ENCODE results near the gene ANKRD6.

The ANKRD6 gene

GRCh38 chr6:89501222-89501621 lies 68.3 kb downstream of the ANKRD6 start:
- H3K27me3 ChIP-seq (ENCODE audit: low read length), result no peaks in the 10 kb centered on the region
- no peak overlapping the region for H3K9ac ChIP-seq (ENCODE audit: low read length)
- no peaks in the 10 kb centered on the region for H3K9me3 ChIP-seq (ENCODE audit: insufficient read depth, low read length)
- no peaks in the 10 kb centered on the region for H3K36me3 ChIP-seq (ENCODE audit: low read length)
- H3K4me3 ChIP-seq (ENCODE audit: insufficient read depth, low read length, poor library complexity, severe bottlenecking), result no peak overlapping the region
- H3K27ac ChIP-seq (ENCODE audit: low read depth, low read length), result no peak overlapping the region
- no peak overlapping the region for H2AFZ ChIP-seq (ENCODE audit: low read depth, low read length, severe bottlenecking)
- no peaks in the 10 kb centered on the region for H4K20me1 ChIP-seq (ENCODE audit: low read depth, low read length)
- no peaks in the 10 kb centered on the region for H3F3A ChIP-seq (ENCODE audit: insufficient read depth)
- no peaks in the 10 kb centered on the region for H3K9me2 ChIP-seq (replicated peaks; ENCODE audit: insufficient read depth, low read length)
- H3K4me2 ChIP-seq (ENCODE audit: low read depth, low read length, poor library complexity, severe bottlenecking), result no peak overlapping the region
- no peak for TF ChIP-seq CTCF (IDR thresholded peaks at IDR 0.05; ENCODE audit: insufficient read depth, low read length, poor library complexity, severe bottlenecking)
- no peak for TF ChIP-seq EZH2phosphoT487 (conservative IDR thresholded peaks at IDR 0.05; ENCODE audit: low read length)
- no peaks in the 10 kb centered on the region for H3K79me2 ChIP-seq (ENCODE audit: insufficient read depth, low read length)

GRCh38 chr6:89501753-89502152 lies 68.8 kb downstream of the ANKRD6 start:
- Histone ChIP-seq H3K79me2 (ENCODE audit: insufficient read depth, low read length) (no peaks in the 10 kb centered on the region), H3K9me3 (ENCODE audit: insufficient read depth, low read length) (no peaks in the 10 kb centered on the region), H3K9ac (ENCODE audit: low read length) (no peak overlapping the region), H4K20me1 (ENCODE audit: low read depth, low read length) (no peaks in the 10 kb centered on the region), H3K9me2 (replicated peaks; ENCODE audit: insufficient read depth, low read length) (no peaks in the 10 kb centered on the region), H2AFZ (ENCODE audit: low read depth, low read length, severe bottlenecking) (no peak overlapping the region), H3K27ac (ENCODE audit: low read depth, low read length) (no peak overlapping the region), H3K4me3 (ENCODE audit: insufficient read depth, low read length, poor library complexity, severe bottlenecking) (no peak overlapping the region), H3K4me2 (ENCODE audit: low read depth, low read length, poor library complexity, severe bottlenecking) (no peak overlapping the region), H3K27me3 (ENCODE audit: low read length) (no peaks in the 10 kb centered on the region), H3F3A (ENCODE audit: insufficient read depth) (no peaks in the 10 kb centered on the region), H3K36me3 (ENCODE audit: low read length) (no peaks in the 10 kb centered on the region)
- no peak for TF ChIP-seq EZH2phosphoT487 (conservative IDR thresholded peaks at IDR 0.05; ENCODE audit: low read length)
- TF ChIP-seq CTCF (IDR thresholded peaks at IDR 0.05; ENCODE audit: insufficient read depth, low read length, poor library complexity, severe bottlenecking), result no peak

- TF ChIP-seq CTCF (IDR thresholded peaks at IDR 0.05; ENCODE audit: insufficient read depth, low read length, poor library complexity, severe bottlenecking), result no peak
- no peaks in the 10 kb centered on the region for H3K27me3 ChIP-seq (ENCODE audit: low read length)
- no peak overlapping the region for H3K4me2 ChIP-seq (ENCODE audit: low read depth, low read length, poor library complexity, severe bottlenecking)
- no peaks in the 10 kb centered on the region for H3K36me3 ChIP-seq (ENCODE audit: low read length)
- H3K4me3 ChIP-seq (ENCODE audit: insufficient read depth, low read length, poor library complexity, severe bottlenecking), result no peak overlapping the region
- H4K20me1 ChIP-seq (ENCODE audit: low read depth, low read length), result no peaks in the 10 kb centered on the region
- no peaks in the 10 kb centered on the region for H3K9me3 ChIP-seq (ENCODE audit: insufficient read depth, low read length)
- no peak overlapping the region for H3K27ac ChIP-seq (ENCODE audit: low read depth, low read length)
- no peaks in the 10 kb centered on the region for H3K79me2 ChIP-seq (ENCODE audit: insufficient read depth, low read length)
- no peak overlapping the region for H3K9ac ChIP-seq (ENCODE audit: low read length)
- no peaks in the 10 kb centered on the region for H3K9me2 ChIP-seq (replicated peaks; ENCODE audit: insufficient read depth, low read length)
- no peaks in the 10 kb centered on the region for H3F3A ChIP-seq (ENCODE audit: insufficient read depth)
- H2AFZ ChIP-seq (ENCODE audit: low read depth, low read length, severe bottlenecking), result no peak overlapping the region
Measured at GRCh38 chr6:89503641-89504040, 70.7 kb downstream of the ANKRD6 start.

- Histone ChIP-seq H3K9me2 (replicated peaks; ENCODE audit: insufficient read depth, low read length) (no peaks in the 10 kb centered on the region), H3K4me3 (ENCODE audit: insufficient read depth, low read length, poor library complexity, severe bottlenecking) (no peak overlapping the region), H3K9me3 (ENCODE audit: insufficient read depth, low read length) (no peaks in the 10 kb centered on the region), H3K27me3 (ENCODE audit: low read length) (no peaks in the 10 kb centered on the region), H3F3A (ENCODE audit: insufficient read depth) (no peaks in the 10 kb centered on the region), H3K4me2 (ENCODE audit: low read depth, low read length, poor library complexity, severe bottlenecking) (no peak overlapping the region), H3K27ac (ENCODE audit: low read depth, low read length) (no peak overlapping the region), H2AFZ (ENCODE audit: low read depth, low read length, severe bottlenecking) (no peak overlapping the region), H3K36me3 (ENCODE audit: low read length) (no peaks in the 10 kb centered on the region), H4K20me1 (ENCODE audit: low read depth, low read length) (no peaks in the 10 kb centered on the region), H3K9ac (ENCODE audit: low read length) (no peak overlapping the region), H3K79me2 (ENCODE audit: insufficient read depth, low read length) (no peaks in the 10 kb centered on the region)
- TF ChIP-seq EZH2phosphoT487 (conservative IDR thresholded peaks at IDR 0.05; ENCODE audit: low read length) (no peak), CTCF (IDR thresholded peaks at IDR 0.05; ENCODE audit: insufficient read depth, low read length, poor library complexity, severe bottlenecking) (no peak)
Measured at GRCh38 chr6:89505847-89506246, 72.9 kb downstream of the ANKRD6 start.
